Dendritic cell treated with granulocyte-macrophage colony-stimulating factor and Interleukin-4, amounts not matched to agents 40 ng/mL and 50 ng/mL, for 4 days (primary cell): Measurements from ENCODE around the gene SLC2A13.
A peak's percentile ranks its signal among the peaks of the same experiment; 100 is the strongest.

ENCODE experiments used
- H3K27ac Mint-ChIP-seq: one replicate; pipeline ENCODE4 v1.8.0; 2022; ENCODE audit warnings: mild to moderate bottlenecking, mixed read lengths
- H3K27me3 Mint-ChIP-seq: one replicate; pipeline ENCODE4 v1.8.0; 2022; ENCODE audit warnings: mild to moderate bottlenecking, mixed read lengths
- H3K36me3 Mint-ChIP-seq: one replicate; pipeline ENCODE4 v1.8.0; 2022; ENCODE audit warnings: low read depth, mixed read lengths
- H3K4me1 Mint-ChIP-seq: one replicate; pipeline ENCODE4 v1.8.0; 2022; ENCODE audit warnings: low read depth, mixed read lengths
- H3K4me3 Mint-ChIP-seq: one replicate; pipeline ENCODE4 v1.8.0; 2022; ENCODE audit warnings: mild to moderate bottlenecking, moderate library complexity, mixed read lengths
- H3K9me3 Mint-ChIP-seq: one replicate; pipeline ENCODE4 v1.8.0; 2022; ENCODE audit warnings: mixed read lengths
- intact Hi-C: fragments of 100-400 bp; cut with micrococcal nuclease; formaldehyde crosslinking; loops from one replicate; pipeline ENCODE4 v1.15.0; 2022

The SLC2A13 gene

DNA sequence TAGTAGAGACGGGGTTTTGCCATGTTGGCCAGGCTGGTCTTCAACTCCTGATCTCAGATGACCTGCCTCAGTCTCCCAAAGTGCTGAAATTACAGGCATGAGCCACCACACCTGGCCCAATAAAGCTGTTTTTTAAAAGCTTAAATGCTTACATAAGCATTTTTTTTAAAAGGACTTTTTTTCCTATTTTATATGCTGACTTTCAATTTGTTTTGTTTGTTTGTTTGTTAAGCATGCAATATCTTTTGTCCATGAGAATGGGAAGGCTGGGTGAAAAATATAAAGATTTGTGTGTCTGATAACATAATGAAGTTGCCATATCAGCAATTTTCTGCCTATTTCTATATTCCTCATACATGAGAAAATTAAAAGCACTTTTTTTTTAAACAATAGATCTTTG, 17.0 kb upstream of the SLC2A13 start:
- Mint-ChIP-seq H3K27me3 (no peaks in the 10 kb centered on the region), H3K36me3 (no peaks in the 10 kb centered on the region), H3K4me3 (no peak overlapping the region), H3K27ac (no peak overlapping the region), H3K9me3 (peaks cover 5% of the 10 kb centered on the region), H3K4me1 (peaks cover 2% of the 10 kb centered on the region)
- intact Hi-C loops: no loop called here

DNA sequence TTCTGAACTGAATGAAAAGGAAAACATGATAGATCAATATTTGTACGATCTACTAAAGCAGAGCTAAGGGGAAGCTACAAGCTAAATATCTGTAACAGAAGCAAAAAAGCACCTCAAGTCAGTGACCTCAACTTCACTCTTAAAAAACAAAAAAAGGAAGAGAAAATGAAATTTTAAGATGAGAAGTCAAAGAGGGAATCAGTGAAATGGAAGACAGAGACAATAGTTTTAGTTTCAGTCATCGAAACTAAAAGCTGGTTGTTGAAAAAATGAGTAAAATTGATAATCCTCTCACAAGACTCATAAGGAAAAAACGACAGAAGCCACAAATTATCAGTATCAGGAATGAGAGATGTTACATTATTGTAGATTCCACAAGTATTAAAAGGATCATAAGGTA, 11.9 kb upstream of the SLC2A13 start:
- H3K36me3 Mint-ChIP-seq: no peaks in the 10 kb centered on the region
- intact Hi-C loops: no loop called here
- peaks cover 9% of the 10 kb centered on the region for H3K9me3 Mint-ChIP-seq
- H3K4me1 Mint-ChIP-seq: peaks cover 12% of the 10 kb centered on the region
- H3K4me3 Mint-ChIP-seq: no peak overlapping the region
- no peaks in the 10 kb centered on the region for H3K27me3 Mint-ChIP-seq
- H3K27ac Mint-ChIP-seq: no peak overlapping the region

DNA sequence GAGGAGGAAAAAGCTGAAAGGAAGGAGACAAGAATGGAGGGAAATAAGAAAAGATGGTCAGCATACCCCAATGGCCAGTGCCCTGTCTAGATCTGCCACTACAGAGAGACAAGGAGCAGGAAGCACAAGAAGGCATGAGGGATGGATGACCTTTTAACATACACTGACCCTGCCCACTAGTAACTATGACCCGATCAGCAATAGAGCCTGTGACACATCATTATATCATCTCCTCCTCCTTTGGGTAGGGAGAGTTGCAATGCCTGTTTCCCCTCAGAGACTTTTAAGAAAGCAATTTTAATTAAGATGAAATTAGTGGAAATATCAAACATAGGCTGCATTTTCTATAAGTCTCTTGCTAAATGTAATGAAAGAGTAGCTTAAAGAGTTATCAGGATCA, 4.7 kb upstream of the SLC2A13 start:
- Mint-ChIP-seq H3K27ac (no peak overlapping the region), H3K9me3 (no peaks in the 10 kb centered on the region), H3K4me1 (peaks cover 12% of the 10 kb centered on the region), H3K27me3 (peaks cover 21% of the 10 kb centered on the region), H3K4me3 (no peak overlapping the region), H3K36me3 (no peaks in the 10 kb centered on the region)
- intact Hi-C loops: no loop called here

DNA sequence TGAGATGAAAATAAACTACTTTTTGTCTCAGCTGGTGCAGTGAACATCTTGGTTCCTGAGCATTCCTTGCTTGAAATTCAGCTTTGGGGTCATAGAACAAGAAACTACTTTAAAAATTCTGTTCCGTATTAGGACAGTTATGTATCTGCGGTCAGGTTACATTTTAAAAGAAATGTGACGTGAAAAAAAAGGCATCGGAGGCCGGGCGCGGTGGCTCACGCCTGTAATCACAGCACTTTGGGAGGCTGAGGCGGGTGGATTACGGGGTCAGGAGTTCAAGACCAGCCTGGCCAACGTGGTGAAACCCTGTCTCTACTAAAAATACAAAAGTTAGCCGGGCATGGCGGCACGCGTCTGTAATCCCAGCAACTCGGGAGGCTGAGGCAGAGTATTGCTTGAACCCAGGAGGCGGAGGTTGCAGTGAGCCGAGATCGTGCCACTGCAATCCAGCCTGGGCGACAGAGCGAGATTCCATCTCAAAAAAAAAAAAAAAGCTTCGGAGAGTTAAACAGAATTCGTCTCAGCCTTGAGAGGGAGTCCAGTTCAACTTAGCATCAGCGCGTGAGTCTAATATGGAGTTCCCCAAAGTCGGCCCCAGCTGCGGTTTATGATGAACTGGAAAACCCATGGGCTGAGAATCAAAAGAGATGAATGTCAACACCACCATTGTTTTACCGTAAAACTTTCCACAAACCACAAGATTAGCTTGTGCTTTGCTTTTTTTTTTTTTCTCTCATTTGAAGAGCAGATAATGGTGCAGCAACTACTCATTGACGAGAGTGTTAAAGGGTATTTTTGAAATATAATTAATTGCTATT, 2.1 kb upstream of the SLC2A13 start:
- H3K4me1 Mint-ChIP-seq: peaks cover 27% of the 10 kb centered on the region
- intact Hi-C loops: loop anchor here (1.0 to 5.0 kb wide), 3 partner anchors 97 to 341 kb away; no protein-coding TSS in a partner anchor
- no peaks in the 10 kb centered on the region for H3K36me3 Mint-ChIP-seq
- no peaks in the 10 kb centered on the region for H3K9me3 Mint-ChIP-seq
- H3K27me3 Mint-ChIP-seq: peaks cover 34% of the 10 kb centered on the region
- H3K27ac Mint-ChIP-seq: no peak overlapping the region
- no peak overlapping the region for H3K4me3 Mint-ChIP-seq

DNA sequence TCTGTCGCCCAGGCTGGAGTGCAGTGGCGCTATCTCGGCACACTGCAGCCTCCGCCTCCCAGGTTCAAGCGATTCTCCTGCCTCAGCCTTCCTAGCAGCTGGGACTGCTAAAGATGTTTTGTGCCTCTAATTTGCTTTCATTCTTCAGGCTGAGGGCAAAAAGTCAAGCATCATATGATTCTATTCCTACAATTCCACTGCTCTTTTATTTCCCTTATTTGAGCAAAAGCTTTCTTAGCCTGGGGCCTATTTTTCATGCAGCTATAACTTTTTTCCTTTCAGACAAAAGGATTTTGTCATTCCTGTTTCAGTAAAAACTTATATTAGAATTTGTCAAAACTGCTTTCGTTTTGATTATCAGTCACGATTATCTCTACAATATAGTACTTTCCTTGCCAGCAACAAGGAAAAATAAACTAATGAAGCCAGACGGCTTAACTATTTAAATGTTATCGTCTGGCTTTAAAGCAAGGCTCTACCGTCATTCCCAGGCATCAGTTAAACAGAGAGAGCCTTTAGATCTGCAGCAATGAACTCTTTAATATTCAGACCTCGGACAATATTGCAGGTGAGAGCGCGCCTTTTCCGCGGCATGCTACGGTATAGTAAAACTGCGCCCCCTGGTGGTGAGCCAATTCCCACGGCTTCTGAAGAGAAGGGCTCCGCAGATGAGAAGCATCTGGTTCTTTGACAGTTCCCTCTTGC, 1.4 kb upstream of the SLC2A13 start:
- H3K27ac Mint-ChIP-seq: no peak overlapping the region
- H3K36me3 Mint-ChIP-seq: no peaks in the 10 kb centered on the region
- peak overlapping the region; percentile 17 for H3K4me3 Mint-ChIP-seq
- peaks cover 35% of the 10 kb centered on the region for H3K27me3 Mint-ChIP-seq
- intact Hi-C loops: loop anchor here (1.0 to 5.0 kb wide), 3 partner anchors 96 to 340 kb away; no protein-coding TSS in a partner anchor
- peaks cover 30% of the 10 kb centered on the region for H3K4me1 Mint-ChIP-seq
- H3K9me3 Mint-ChIP-seq: no peaks in the 10 kb centered on the region

DNA sequence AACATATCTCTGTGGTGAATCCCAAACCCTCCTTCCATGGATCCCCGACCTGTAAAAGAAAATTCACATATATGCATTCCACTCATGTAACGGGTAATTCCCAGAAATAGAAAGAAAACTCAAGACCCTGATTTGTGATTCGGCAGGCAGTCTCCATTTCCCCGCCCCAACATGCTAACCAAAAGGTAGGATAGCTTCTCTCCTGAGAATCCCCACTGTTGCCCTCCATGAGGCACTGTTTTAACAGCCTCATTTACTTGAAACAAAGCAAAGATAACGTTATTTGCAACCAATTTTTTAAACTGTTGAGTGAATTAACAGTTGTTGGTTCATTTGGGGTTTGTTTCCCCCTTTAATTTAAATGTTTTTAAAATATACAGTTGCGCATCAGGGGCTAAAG, 774 bp upstream of the SLC2A13 start:
- Mint-ChIP-seq H3K9me3 (no peaks in the 10 kb centered on the region), H3K36me3 (no peaks in the 10 kb centered on the region), H3K27ac (no peak overlapping the region), H3K4me3 (no peak overlapping the region), H3K27me3 (peaks cover 35% of the 10 kb centered on the region), H3K4me1 (peaks cover 32% of the 10 kb centered on the region)
- intact Hi-C loops: loop anchor here (1.0 to 5.0 kb wide), 3 partner anchors 95 to 339 kb away; no protein-coding TSS in a partner anchor

DNA sequence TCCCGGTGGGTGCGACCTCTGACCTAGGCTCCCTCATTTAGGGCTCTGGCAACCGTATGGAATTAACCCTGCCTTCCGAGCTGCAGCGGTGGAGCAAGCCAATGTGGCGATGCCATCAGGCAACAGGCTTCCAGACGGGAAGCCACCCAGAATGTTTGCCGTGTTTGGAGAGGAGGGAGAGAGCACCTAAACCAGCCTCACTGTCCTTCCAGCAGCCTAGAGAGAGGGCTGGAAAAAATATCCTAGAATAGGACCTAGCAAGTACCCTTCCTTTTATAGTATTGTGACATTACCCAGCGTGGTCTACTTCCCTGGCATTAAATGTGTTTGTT, 287 bp upstream of the SLC2A13 start:
- H3K27me3 Mint-ChIP-seq: peaks cover 35% of the 10 kb centered on the region
- peak overlapping the region; percentile 56 for H3K27ac Mint-ChIP-seq
- peaks cover 36% of the 10 kb centered on the region for H3K4me1 Mint-ChIP-seq
- H3K4me3 Mint-ChIP-seq: peak overlapping the region; percentile 66
- no peaks in the 10 kb centered on the region for H3K36me3 Mint-ChIP-seq
- intact Hi-C loops: loop anchor here (5.0 kb wide), 2 partner anchors 206 to 339 kb away; no protein-coding TSS in a partner anchor
- no peaks in the 10 kb centered on the region for H3K9me3 Mint-ChIP-seq

DNA sequence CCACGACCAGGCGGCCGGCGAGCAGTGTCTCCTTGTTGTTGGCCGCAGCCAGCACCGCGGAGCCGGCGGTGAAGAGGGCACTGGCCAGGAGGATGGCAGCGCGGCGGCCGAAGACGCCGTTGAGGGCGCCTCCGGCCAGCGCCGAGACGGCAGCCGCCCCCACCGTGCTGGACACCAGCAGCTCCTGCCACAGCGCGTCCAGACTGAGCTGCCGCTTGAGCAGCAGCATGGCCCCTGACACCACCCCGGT, 691 bp downstream of the SLC2A13 start:
- intact Hi-C loops: loop anchor here (5.0 kb wide), 2 partner anchors 207 to 338 kb away; no protein-coding TSS in a partner anchor
- Mint-ChIP-seq H3K4me3 (peak overlapping the region; percentile 80), H3K27me3 (peaks cover 30% of the 10 kb centered on the region), H3K9me3 (no peaks in the 10 kb centered on the region), H3K4me1 (peaks cover 37% of the 10 kb centered on the region), H3K36me3 (no peaks in the 10 kb centered on the region), H3K27ac (peak overlapping the region; percentile 56)

DNA sequence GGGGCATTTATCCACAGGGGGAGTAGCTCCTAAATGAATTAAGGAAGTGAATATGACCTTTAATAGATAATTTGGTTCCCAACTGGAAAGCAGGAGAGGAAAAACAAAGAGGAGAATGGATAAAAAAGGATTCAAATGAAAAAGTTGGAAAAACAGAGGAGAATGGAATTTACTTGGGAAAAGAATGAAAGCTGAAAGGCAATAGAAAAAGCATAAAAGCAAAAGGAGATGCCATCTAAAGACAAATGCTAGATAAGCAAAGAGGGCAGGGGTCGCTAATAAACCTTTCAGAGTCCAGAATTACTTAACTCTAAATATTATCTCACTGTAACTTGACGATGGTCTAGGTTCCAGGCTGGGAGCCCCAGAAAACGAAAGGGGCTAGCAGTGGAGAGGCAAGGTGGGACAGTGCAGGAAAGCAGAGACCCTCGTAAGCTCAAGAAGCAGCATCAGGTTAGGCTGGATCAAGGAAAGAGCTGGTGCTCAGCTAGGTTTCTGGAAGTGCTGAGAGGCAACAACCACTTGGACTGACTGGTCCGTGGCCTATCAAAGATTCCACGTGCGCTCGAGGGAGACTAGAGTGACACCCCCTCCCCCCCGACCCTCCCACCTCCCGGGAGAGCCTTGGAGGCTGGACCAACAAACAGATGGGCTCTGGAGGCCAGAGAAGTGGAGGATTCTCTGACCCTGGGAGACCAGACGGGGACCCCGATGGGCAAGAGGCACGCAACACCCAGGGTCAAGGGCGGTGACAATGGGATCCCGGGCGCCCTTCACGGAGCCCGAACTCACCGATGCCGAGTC, 1.2 kb downstream of the SLC2A13 start:
- Mint-ChIP-seq H3K4me1 (peaks cover 37% of the 10 kb centered on the region), H3K9me3 (no peaks in the 10 kb centered on the region), H3K36me3 (no peaks in the 10 kb centered on the region), H3K27ac (no peak overlapping the region), H3K4me3 (peak overlapping the region; percentile 80), H3K27me3 (peaks cover 30% of the 10 kb centered on the region)
- intact Hi-C loops: loop anchor here (5.0 kb wide), 2 partner anchors 208 to 337 kb away; no protein-coding TSS in a partner anchor

DNA sequence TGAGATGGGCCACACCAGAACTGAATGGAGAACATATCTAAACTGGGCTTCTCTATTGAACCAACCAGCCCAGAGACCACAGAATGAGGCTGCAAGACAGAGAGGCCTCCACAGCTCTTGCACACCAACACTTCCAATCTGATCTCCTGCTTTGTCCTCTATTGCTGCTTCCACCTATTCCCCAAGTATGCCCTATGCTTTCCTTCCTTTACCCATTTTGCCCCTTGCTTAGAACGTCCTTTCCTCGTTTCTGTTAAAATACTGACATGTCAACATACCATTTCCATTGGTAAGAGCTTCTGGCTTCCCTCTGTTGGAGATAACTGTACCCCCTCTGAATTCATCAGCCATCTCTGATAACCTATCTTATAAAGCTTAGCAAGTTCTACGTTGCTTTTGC, 2.8 kb downstream of the SLC2A13 start:
- Mint-ChIP-seq H3K9me3 (no peaks in the 10 kb centered on the region), H3K27me3 (peaks cover 25% of the 10 kb centered on the region), H3K27ac (no peak overlapping the region), H3K36me3 (no peaks in the 10 kb centered on the region), H3K4me1 (peaks cover 37% of the 10 kb centered on the region), H3K4me3 (no peak overlapping the region)
- intact Hi-C loops: no loop called here

DNA sequence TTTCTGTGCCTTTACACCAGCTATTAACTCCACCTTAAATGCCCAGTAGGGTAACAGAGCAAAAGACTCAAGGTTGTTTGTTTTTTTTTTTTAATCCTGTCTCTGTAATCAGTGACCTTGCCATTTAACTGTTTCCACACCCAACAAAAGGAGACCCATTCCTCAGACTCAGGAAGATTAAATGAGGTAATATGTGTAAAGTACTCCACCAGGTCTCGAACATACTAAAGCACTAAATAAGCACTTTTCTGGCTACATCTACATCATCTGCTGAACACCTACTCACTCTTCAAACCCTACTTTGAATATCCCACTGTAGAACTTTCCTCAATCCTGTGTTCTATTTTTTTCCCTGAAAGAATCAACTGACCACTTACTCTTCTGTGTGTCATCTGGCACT, 4.1 kb downstream of the SLC2A13 start:
- intact Hi-C loops: no loop called here
- no peaks in the 10 kb centered on the region for H3K9me3 Mint-ChIP-seq
- H3K27ac Mint-ChIP-seq: no peak overlapping the region
- peaks cover 30% of the 10 kb centered on the region for H3K4me1 Mint-ChIP-seq
- no peak overlapping the region for H3K4me3 Mint-ChIP-seq
- no peaks in the 10 kb centered on the region for H3K36me3 Mint-ChIP-seq
- H3K27me3 Mint-ChIP-seq: peaks cover 18% of the 10 kb centered on the region

DNA sequence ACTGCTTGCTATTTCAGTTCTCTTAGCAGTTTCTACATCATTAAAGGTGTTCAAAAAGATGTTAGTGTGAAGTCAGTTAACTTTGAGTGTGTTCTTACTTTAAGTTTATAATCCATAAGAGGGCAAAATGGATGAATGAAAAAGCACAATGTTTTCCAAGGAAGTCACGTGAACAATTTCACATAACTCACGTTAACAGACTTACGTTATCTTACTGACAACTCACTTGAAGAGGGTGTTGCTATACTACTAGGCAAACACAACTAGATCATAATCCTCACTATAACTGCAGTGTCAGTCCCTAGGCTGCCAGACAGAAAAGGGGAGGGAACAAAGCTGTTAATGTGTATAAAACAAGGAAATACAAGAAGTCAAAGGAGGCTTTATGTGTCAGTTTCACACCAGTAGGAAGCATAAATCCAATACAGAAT, 6.4 kb downstream of the SLC2A13 start:
- no peak overlapping the region for H3K4me3 Mint-ChIP-seq
- no peaks in the 10 kb centered on the region for H3K9me3 Mint-ChIP-seq
- no peaks in the 10 kb centered on the region for H3K36me3 Mint-ChIP-seq
- H3K4me1 Mint-ChIP-seq: peaks cover 33% of the 10 kb centered on the region
- no peak overlapping the region for H3K27ac Mint-ChIP-seq
- H3K27me3 Mint-ChIP-seq: peaks cover 12% of the 10 kb centered on the region
- intact Hi-C loops: no loop called here

DNA sequence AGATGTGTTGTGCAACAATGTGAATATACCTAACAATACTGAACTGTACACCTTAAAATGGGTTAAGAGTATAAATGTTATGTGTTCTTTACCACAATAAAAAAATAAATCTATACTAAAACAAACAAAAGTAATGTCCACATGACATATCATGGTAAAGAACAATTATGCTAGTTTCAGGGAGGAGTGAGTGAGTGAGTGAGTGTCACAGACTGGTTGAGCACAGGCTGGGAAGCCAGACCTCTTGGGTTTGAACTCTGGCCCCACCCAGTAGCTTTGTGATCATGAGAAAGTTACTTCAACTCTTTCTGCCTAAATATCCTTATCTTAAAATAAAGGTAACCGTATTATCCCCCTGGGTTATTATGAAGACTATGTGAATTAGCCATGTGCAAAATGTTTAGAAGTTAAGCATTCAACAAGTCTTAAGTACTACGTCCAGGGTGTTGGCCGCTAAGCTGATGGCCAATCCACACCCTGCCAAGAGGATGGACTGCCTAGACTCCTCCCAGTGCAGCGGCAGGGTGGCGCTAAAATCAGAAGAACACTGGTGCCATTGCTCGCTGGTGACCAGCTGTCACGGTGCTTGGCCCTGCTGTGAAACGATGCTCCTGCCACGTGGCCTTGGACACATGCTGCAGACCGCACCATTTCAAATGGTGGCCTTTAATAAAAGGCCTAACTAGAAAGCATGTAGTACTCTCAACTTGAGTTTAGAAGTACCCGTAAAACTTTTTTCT, 7.3 kb downstream of the SLC2A13 start:
- H3K4me3 Mint-ChIP-seq: no peak overlapping the region
- H3K9me3 Mint-ChIP-seq: no peaks in the 10 kb centered on the region
- intact Hi-C loops: no loop called here
- H3K27me3 Mint-ChIP-seq: peaks cover 5% of the 10 kb centered on the region
- H3K27ac Mint-ChIP-seq: no peak overlapping the region
- peaks cover 28% of the 10 kb centered on the region for H3K4me1 Mint-ChIP-seq
- H3K36me3 Mint-ChIP-seq: no peaks in the 10 kb centered on the region
